H1 (cell line): ENCODE data around the gene JPH2. TPM values are rescaled to one million over a fixed set of nuclear protein-coding genes. Genes with fewer than 3 reads are reported as not detected.

ENCODE experiments used
- CTCF ChIA-PET: fragments of 300-600 bp; sonication (Branson Sonifier 250); formaldehyde crosslinking; loops from one replicate; lab custom pipeline; 2021; ENCODE audit not compliant: partially characterized antibody; lab: Charles Lee
- POLR2A ChIA-PET: fragments of 300-600 bp; sonication (Branson Sonifier 250); formaldehyde crosslinking; loops from one replicate; lab custom pipeline; 2021; ENCODE audit warnings: inconsistent platforms; ENCODE audit not compliant: partially characterized antibody; lab: Charles Lee
- DNase-seq, 2 experiments: peaks; one replicate each; pipeline versions ENCODE4 v3.0.0 to v3.0.0-alpha.2; 2010 to 2022; ENCODE audit warnings: low spot score in 2 of 2, low read depth in 1 of 2, mixed read lengths in 1 of 2
- FAIRE-seq: peaks from 2 replicates; lab custom pipeline; 2011; peaks lifted over from hg19 to GRCh38; lab: Jason Lieb, UNC
- H2AFZ ChIP-seq: 2 replicates; pipeline ENCODE4 v1.8.1; 2012; ENCODE audit warnings: low read length, inconsistent platforms
- H2AK5ac ChIP-seq: 2 replicates; pipeline ENCODE4 v1.6.1; 2013; ENCODE audit warnings: low read depth, low read length
- H2BK120ac ChIP-seq: replicated peaks from 2 replicates; pipeline ENCODE3; 2013; ENCODE audit warnings: low read depth, low read length, inconsistent platforms
- H2BK12ac ChIP-seq: 2 replicates; pipeline ENCODE4 v1.6.1; 2013; ENCODE audit warnings: low read depth, low read length
- H2BK15ac ChIP-seq: 2 replicates; pipeline ENCODE4 v1.6.1; 2013; ENCODE audit warnings: low read length
- H2BK20ac ChIP-seq: 2 replicates; pipeline ENCODE4 v1.6.1; 2013; ENCODE audit warnings: low read length
- H2BK5ac ChIP-seq: 2 replicates; pipeline ENCODE4 v1.6.1; 2013; ENCODE audit warnings: low read depth, low read length
- H3K14ac ChIP-seq: 2 replicates; pipeline ENCODE4 v1.6.1; 2013; ENCODE audit warnings: inconsistent platforms; ENCODE audit not compliant: insufficient read length
- H3K18ac ChIP-seq: 2 replicates; pipeline ENCODE4 v1.6.1; 2013; ENCODE audit warnings: low read length; ENCODE audit errors: extremely low read depth
- H3K23ac ChIP-seq: 2 replicates; pipeline ENCODE4 v1.6.1; 2013; ENCODE audit warnings: inconsistent platforms; ENCODE audit not compliant: insufficient read length
- H3K23me2 ChIP-seq: 2 replicates; pipeline ENCODE4 v1.6.1; 2013; ENCODE audit warnings: low read depth, low read length
- H3K27ac ChIP-seq: 2 replicates; pipeline ENCODE4 v1.6.1; 2011; ENCODE audit warnings: low read depth, low read length, inconsistent platforms
- H3K27me3 ChIP-seq, 4 experiments: replicated peaks in 1 of 4; 1 replicate in 1 of 4; 2 replicates in 3 of 4; pipeline versions ENCODE4 v1.6.1 to v1.8.1; 2011 to 2013; ENCODE audit warnings: low read length in 3 of 4, mild to moderate bottlenecking in 3 of 4, inconsistent platforms in 2 of 4, mixed read lengths in 2 of 4, moderate library complexity in 1 of 4; ENCODE audit not compliant: control insufficient read depth in 3 of 4, insufficient read depth in 3 of 4; ENCODE audit errors: extremely low read depth in 1 of 4
- H3K36me3 ChIP-seq, 4 experiments: 2 replicates each; pipeline versions ENCODE4 v1.6.1 to v1.8.1; 2011 to 2013; ENCODE audit warnings: mild to moderate bottlenecking in 4 of 4, low read length in 3 of 4, moderate library complexity in 2 of 4, control low read depth in 1 of 4, inconsistent platforms in 1 of 4; ENCODE audit not compliant: insufficient read depth in 4 of 4, control insufficient read depth in 2 of 4
- H3K4ac ChIP-seq: replicated peaks from 2 replicates; pipeline ENCODE3; 2013; ENCODE audit warnings: low read length, low read depth, mixed read lengths, inconsistent platforms; ENCODE audit not compliant: insufficient read length
- H3K4me1 ChIP-seq, 4 experiments: replicated peaks in 1 of 4; 1 replicate in 1 of 4; 2 replicates in 3 of 4; pipeline versions ENCODE4 v1.6.1 to v1.8.1; 2011 to 2013; ENCODE audit warnings: low read length in 3 of 4, inconsistent platforms in 2 of 4, mixed read lengths in 1 of 4; ENCODE audit not compliant: insufficient read depth in 4 of 4, control insufficient read depth in 3 of 4
- H3K4me2 ChIP-seq, 2 experiments: 2 replicates each; pipeline versions ENCODE4 v1.6.1 to v1.8.1; 2011 to 2013; ENCODE audit warnings: low read depth in 2 of 2, low read length in 2 of 2, control low read depth in 1 of 2, inconsistent platforms in 1 of 2, mild to moderate bottlenecking in 1 of 2; ENCODE audit not compliant: insufficient read depth in 1 of 2
- H3K4me3 ChIP-seq, 4 experiments: fragments of 200-600, 300-600 bp in 1 of 4; sonication (generic), shearing (Covaris generic), sonication (Bioruptor Twin) in 1 of 4; 2 replicates each; pipeline versions ENCODE4 v1.5.1 to v1.8.1; 2011 to 2016; ENCODE audit warnings: low read length in 4 of 4, low read depth in 3 of 4, control low read depth in 2 of 4, inconsistent platforms in 2 of 4, mild to moderate bottlenecking in 2 of 4, mixed read lengths in 1 of 4, moderate library complexity in 1 of 4; ENCODE audit not compliant: insufficient read depth in 2 of 4; ENCODE audit errors: extremely low read depth in 1 of 4
- H3K56ac ChIP-seq: replicated peaks from 2 replicates; pipeline ENCODE3; 2013; ENCODE audit warnings: low read depth, mild to moderate bottlenecking, mixed read lengths, low read length, inconsistent platforms; ENCODE audit not compliant: insufficient read length
- H3K79me1 ChIP-seq: 2 replicates; pipeline ENCODE4 v1.6.1; 2013; ENCODE audit warnings: low read depth, low read length, control low read depth
- H3K79me2 ChIP-seq, 2 experiments: 2 replicates each; pipeline versions ENCODE4 v1.6.1 to v1.8.1; 2012 to 2013; ENCODE audit warnings: low read length in 2 of 2, mild to moderate bottlenecking in 2 of 2, inconsistent platforms in 1 of 2; ENCODE audit not compliant: insufficient read depth in 2 of 2, control insufficient read depth in 1 of 2
- H3K9ac ChIP-seq, 4 experiments: replicated peaks in 1 of 4; 1 replicate in 1 of 4; 2 replicates in 3 of 4; pipeline versions ENCODE4 v1.6.1 to v1.8.1; 2011 to 2013; ENCODE audit warnings: low read depth in 3 of 4, low read length in 3 of 4, control low read depth in 2 of 4, mild to moderate bottlenecking in 2 of 4, moderate library complexity in 2 of 4, inconsistent platforms in 1 of 4; ENCODE audit errors: extremely low read depth in 1 of 4
- H3K9me3 ChIP-seq, 2 experiments: 2 replicates each; pipeline versions ENCODE4 v1.6.1 to v1.8.1; 2012 to 2013; ENCODE audit warnings: mild to moderate bottlenecking in 2 of 2, moderate library complexity in 2 of 2, control low read depth in 1 of 2, inconsistent platforms in 1 of 2, low read depth in 1 of 2, low read length in 1 of 2, mixed read lengths in 1 of 2; ENCODE audit not compliant: insufficient read depth in 2 of 2
- H4K20me1 ChIP-seq, 2 experiments: replicated peaks in 1 of 2; 2 replicates each; pipeline versions ENCODE3 to v1.8.1; 2011 to 2013; ENCODE audit warnings: inconsistent platforms in 2 of 2, low read length in 2 of 2, mild to moderate bottlenecking in 1 of 2; ENCODE audit not compliant: insufficient read depth in 2 of 2, control insufficient read depth in 1 of 2
- H4K5ac ChIP-seq: 2 replicates; pipeline ENCODE4 v1.6.1; 2013; ENCODE audit warnings: low read length, low read depth, mixed read lengths, inconsistent platforms; ENCODE audit not compliant: insufficient read length
- H4K8ac ChIP-seq: 2 replicates; pipeline ENCODE4 v1.8.0; 2013; ENCODE audit warnings: mild to moderate bottlenecking, moderate library complexity, low read length, inconsistent platforms; ENCODE audit not compliant: insufficient read depth; ENCODE audit errors: extremely low read depth
- H4K91ac ChIP-seq: replicated peaks from 2 replicates; pipeline ENCODE3; 2013; ENCODE audit warnings: low read length, mixed read lengths, inconsistent platforms; ENCODE audit not compliant: insufficient read length
- BRCA1 ChIP-seq: IDR thresholded peaks from 2 replicates; pipeline ENCODE4 v1.6.1; 2012; ENCODE audit warnings: low read depth, low read length, improper control_type of control experiment
- CTCF ChIP-seq, 3 experiments: IDR thresholded peaks; 1 replicate in 2 of 3; 2 replicates in 1 of 3; pipeline versions ENCODE4 v1.5.1 to v1.6.1; 2011; ENCODE audit warnings: low read length in 3 of 3, mild to moderate bottlenecking in 3 of 3, inconsistent platforms in 2 of 3, low read depth in 1 of 3, moderate library complexity in 1 of 3; ENCODE audit not compliant: insufficient read depth in 1 of 3; ENCODE audit errors: control extremely low read depth in 1 of 3
- RAD21 ChIP-seq, 2 experiments: IDR thresholded peaks in 1 of 2; conservative IDR thresholded peaks in 1 of 2; 2 replicates each; pipeline ENCODE4 v1.6.1; 2011; ENCODE audit warnings: low read depth in 2 of 2, low read length in 2 of 2, improper control_type of control experiment in 1 of 2, inconsistent platforms in 1 of 2, mild to moderate bottlenecking in 1 of 2, moderate library complexity in 1 of 2
- SRF ChIP-seq: IDR thresholded peaks from 2 replicates; pipeline ENCODE4 v1.6.1; 2011; ENCODE audit warnings: mild to moderate bottlenecking, low read depth, low read length, moderate library complexity
- WGBS, 2 experiments: shearing (Covaris generic) in 1 of 2; methylation state at CpG; one replicate each; pipeline versions ENCODE4 v1.1.6 to v1.1.7; 2013 to 2015; ENCODE audit warnings: low lambda C conversion rate in 2 of 2, mixed read lengths in 2 of 2, inconsistent platforms in 1 of 2, low coverage in 1 of 2, missing lambda C conversion rate in 1 of 2; ENCODE audit not compliant: insufficient replicate concordance in 2 of 2, insufficient coverage in 1 of 2, insufficient read length in 1 of 2; ENCODE audit errors: extremely low coverage in 1 of 2, missing lambda C conversion rate in 1 of 2; 5-methylcytosine and 5-hydroxymethylcytosine counted together
- polyA plus RNA-seq, 7 experiments: library from polyadenylated mRNA; depleted of rRNA in 3 of 7; stranded (reverse) in 5 of 7; unstranded in 2 of 7; fragments of >200 nt in 5 of 7; fragments of 200-250 nt in 2 of 7; gene quantifications; 1 replicate in 5 of 7; 2 replicates in 1 of 7; 4 replicates in 1 of 7; pipeline versions ENCODE4 v1.2.1 to v1.2.3, GENCODE V29; 2011 to 2013; ENCODE audit warnings: missing spikeins in 2 of 7, mixed read lengths in 2 of 7
- total RNA-seq: library from RNA; stranded (reverse); fragmentation: NEBNext Ultra II Directional; extraction: Animal tissue kit (Norgen Biotek cat#: 25700); gene quantifications from 2 replicates; pipeline ENCODE4 v1.2.1, GENCODE V29; 2021

The JPH2 gene
- total and polyA plus RNA-seq, 2 of the 8 experiments (the other 6 are each of a cell fraction or from before 2014, with no cell fraction given): 0.59 to 1.3 TPM

- Histone ChIP-seq H3K4me2 (no peak overlapping the region), H2AFZ (no peak overlapping the region), H3K79me2 (no peaks in the 10 kb centered on the region), H4K8ac (no peak overlapping the region), H4K5ac (no peak overlapping the region), H3K56ac (no peak overlapping the region), H3K27ac (no peak overlapping the region), H2BK12ac (no peak overlapping the region), H3K4me3 (no peak overlapping the region), H3K36me3 (no peaks in the 10 kb centered on the region), H2BK15ac (no peak overlapping the region), H3K27me3 (no peaks in the 10 kb centered on the region), H4K91ac (no peak overlapping the region), H2BK20ac (no peak overlapping the region), H2AK5ac (no peak overlapping the region), H3K79me1 (no peaks in the 10 kb centered on the region), H3K4me1 (no peaks in the 10 kb centered on the region), H3K23ac (no peak overlapping the region), H3K14ac (no peak overlapping the region), H2BK120ac (no peak overlapping the region), H3K9me3 (no peaks in the 10 kb centered on the region), H2BK5ac (no peak overlapping the region), H3K18ac (no peak overlapping the region), H3K23me2 (no peaks in the 10 kb centered on the region)
- CTCF ChIA-PET: interaction anchor here (1.0 to 1.6 kb wide), 11 partner anchors 8 to 371 kb away, joined by 3 to 15 read pairs (median 4); no protein-coding TSS in a partner anchor
- no peak for DNase-seq
- POLR2A ChIA-PET: no interaction called here
- FAIRE-seq: no peak
- TF ChIP-seq CTCF (IDR thresholded peaks at IDR 0.05; ENCODE audit: control extremely low read depth in 1 of 3, insufficient read depth in 1 of 3, low read depth in 1 of 3, low read length in 3 of 3) (peak in 2 of 3 experiments; percentile 25 to 44; a peak in 2 of 4 replicates), BRCA1 (no peak), SRF (no peak), RAD21 (IDR thresholded peaks at IDR 0.05 in 1 of 2, conservative IDR thresholded peaks at IDR 0.05 in 1 of 2; ENCODE audit: low read depth in 2 of 2, low read length in 2 of 2) (peak; percentile 43 to 45)
- TF ChIP-seq, all 59 proteins: peak for 2
- H3K4ac ChIP-seq: no peak overlapping the region
- no peaks in the 10 kb centered on the region for H4K20me1 ChIP-seq
- no peak overlapping the region for H3K9ac ChIP-seq
- WGBS, 2 experiments: 81% methylated on average over 9 of the region's 9 CpGs; no CpG with 5 or more reads in 1 of the 2 experiments
Measured at GRCh38 chr20:44092551-44093248, 94.3 kb downstream of the JPH2 start.
